WTC11 (cell line): ENCODE results near the gene CTNNA3. TPM values are rescaled to one million over a fixed set of nuclear protein-coding genes. Genes with fewer than 3 reads are reported as not detected.

Source experiments
- ATAC-seq: fragments of 200-7000 bp; cut with Tn5 transposase; 2 replicates; pipeline ENCODE4 v1.10.0; 2021; ENCODE audit warnings: mild to moderate bottlenecking, moderate library complexity
- CTCF ChIA-PET: fragments of 300-600 bp; sonication (Branson Sonifier 250); formaldehyde crosslinking; loops from one replicate; lab custom pipeline; 2021; ENCODE audit warnings: antibody characterized with exemption; lab: Charles Lee
- POLR2A ChIA-PET: fragments of 350-600 bp; sonication (Branson Sonifier 250); formaldehyde crosslinking; loops from one replicate; lab custom pipeline; 2021; ENCODE audit warnings: antibody characterized with exemption; lab: Charles Lee
- DNase-seq: peaks from one replicate; pipeline ENCODE4 v3.0.0; 2021; ENCODE audit warnings: low spot score
- H3K27ac Mint-ChIP-seq: 2 replicates; pipeline ENCODE4 v1.8.0; 2021; ENCODE audit warnings: mixed read lengths
- H3K27me3 Mint-ChIP-seq: 2 replicates; pipeline ENCODE4 v1.8.0; 2021; ENCODE audit warnings: low read depth, mild to moderate bottlenecking, moderate library complexity, mixed read lengths
- H3K36me3 Mint-ChIP-seq: 2 replicates; pipeline ENCODE4 v1.8.0; 2021; ENCODE audit warnings: mixed read lengths
- H3K4me1 Mint-ChIP-seq: 2 replicates; pipeline ENCODE4 v1.8.0; 2022; ENCODE audit warnings: mixed read lengths
- H3K4me3 Mint-ChIP-seq: 2 replicates; pipeline ENCODE4 v1.8.0; 2021; ENCODE audit warnings: mild to moderate bottlenecking, moderate library complexity, mixed read lengths
- H3K9me3 Mint-ChIP-seq: 2 replicates; pipeline ENCODE4 v1.8.0; 2021; ENCODE audit warnings: mixed read lengths
- ATF1 ChIP-seq: sonication (generic); formaldehyde crosslinking; IDR thresholded peaks from 2 replicates; pipeline ENCODE4 v1.8.1; 2023; ENCODE audit warnings: mild to moderate bottlenecking, moderate library complexity, missing genetic modification reagents
- E2F5 ChIP-seq: sonication (generic); formaldehyde crosslinking; IDR thresholded peaks from 2 replicates; pipeline ENCODE4 v1.8.1; 2022; ENCODE audit warnings: mild to moderate bottlenecking, moderate library complexity, missing genetic modification reagents
- ELF4 ChIP-seq: sonication (generic); formaldehyde crosslinking; IDR thresholded peaks from 2 replicates; pipeline ENCODE4 v1.8.1; 2022; ENCODE audit warnings: low read depth, mild to moderate bottlenecking, moderate library complexity, missing genetic modification reagents
- EMX1 ChIP-seq: fragments of 250-450 bp; sonication (Bioruptor Pico); IDR thresholded peaks from 2 replicates; pipeline ENCODE4 v1.8.0; 2021; ENCODE audit warnings: mild to moderate bottlenecking
- ESRRA ChIP-seq: sonication (generic); formaldehyde crosslinking; IDR thresholded peaks from 2 replicates; pipeline ENCODE4 v1.8.1; 2022; ENCODE audit warnings: mild to moderate bottlenecking, missing genetic modification reagents, borderline replicate concordance
- HMGA2 ChIP-seq: fragments of 250-450 bp; sonication (Bioruptor Pico); IDR thresholded peaks from 2 replicates; pipeline ENCODE4 v1.4.0; 2021; ENCODE audit warnings: mild to moderate bottlenecking, moderate library complexity
- IRF2 ChIP-seq: sonication (generic); formaldehyde crosslinking; IDR thresholded peaks from 2 replicates; pipeline ENCODE4 v1.8.0; 2022; ENCODE audit warnings: low read depth, missing genetic modification reagents, borderline replicate concordance
- JUN ChIP-seq: sonication (generic); formaldehyde crosslinking; IDR thresholded peaks from 2 replicates; pipeline ENCODE4 v1.8.0; 2023; ENCODE audit warnings: mild to moderate bottlenecking, missing genetic modification reagents
- NR2C2 ChIP-seq: sonication (generic); formaldehyde crosslinking; IDR thresholded peaks from 2 replicates; pipeline ENCODE4 v1.8.0; 2022; ENCODE audit warnings: mild to moderate bottlenecking, missing genetic modification reagents
- OVOL2 ChIP-seq: fragments of 250-450 bp; sonication (Bioruptor Pico); IDR thresholded peaks from 2 replicates; pipeline ENCODE4 v1.9.0; 2021; ENCODE audit warnings: mild to moderate bottlenecking, borderline replicate concordance
- PREB ChIP-seq: sonication (generic); formaldehyde crosslinking; IDR thresholded peaks from 2 replicates; pipeline ENCODE4 v1.8.1; 2022; ENCODE audit warnings: mild to moderate bottlenecking, missing genetic modification reagents, moderate library complexity, borderline replicate concordance
- PRRX2 ChIP-seq: fragments of 250-450 bp; sonication (Bioruptor Pico); IDR thresholded peaks from 2 replicates; pipeline ENCODE4 v1.8.0; 2021; ENCODE audit warnings: mild to moderate bottlenecking
- RORB ChIP-seq: fragments of 250-450 bp; sonication (Bioruptor Pico); IDR thresholded peaks from 2 replicates; pipeline ENCODE4 v1.9.0; 2021; ENCODE audit warnings: mild to moderate bottlenecking
- SP1 ChIP-seq: sonication (generic); formaldehyde crosslinking; conservative IDR thresholded peaks from 2 replicates; pipeline ENCODE4 v1.8.1; 2022; ENCODE audit warnings: missing genetic modification reagents
- STAT6 ChIP-seq: sonication (generic); formaldehyde crosslinking; conservative IDR thresholded peaks from 2 replicates; pipeline ENCODE4 v1.8.1; 2023; ENCODE audit warnings: mild to moderate bottlenecking, low read depth, missing genetic modification reagents, moderate library complexity
- TCF7 ChIP-seq: sonication (generic); formaldehyde crosslinking; IDR thresholded peaks from 2 replicates; pipeline ENCODE4 v1.8.0; 2022; ENCODE audit warnings: mild to moderate bottlenecking, low read depth, missing genetic modification reagents, moderate library complexity
- TEAD1 ChIP-seq: sonication (generic); formaldehyde crosslinking; IDR thresholded peaks from 2 replicates; pipeline ENCODE4 v1.8.0; 2022; ENCODE audit warnings: mild to moderate bottlenecking, missing genetic modification reagents
- TEAD4 ChIP-seq: sonication (generic); formaldehyde crosslinking; IDR thresholded peaks from 2 replicates; pipeline ENCODE4 v1.8.0; 2022; ENCODE audit warnings: mild to moderate bottlenecking, missing genetic modification reagents
- ZMAT4 ChIP-seq: fragments of 250-450 bp; sonication (Bioruptor Pico); IDR thresholded peaks from 2 replicates; pipeline ENCODE4 v1.9.0; 2021; ENCODE audit warnings: mild to moderate bottlenecking
- ZNF232 ChIP-seq: sonication (generic); formaldehyde crosslinking; IDR thresholded peaks from 2 replicates; pipeline ENCODE4 v1.8.0; 2022; ENCODE audit warnings: mild to moderate bottlenecking, missing genetic modification reagents
- ZNF423 ChIP-seq: fragments of 250-450 bp; sonication (Bioruptor Pico); IDR thresholded peaks from 2 replicates; pipeline ENCODE4 v2.1.2; 2022; ENCODE audit warnings: mild to moderate bottlenecking, moderate library complexity
- ZSCAN18 ChIP-seq: fragments of 250-450 bp; sonication (Bioruptor Pico); IDR thresholded peaks from 2 replicates; pipeline ENCODE4 v2.1.2; 2022; ENCODE audit warnings: mild to moderate bottlenecking, moderate library complexity
- total RNA-seq: library from RNA; stranded (reverse); gene quantifications from 3 replicates; pipeline ENCODE4 v1.2.3, GENCODE V29; 2021
- TF ChIP-seq, protein P1 (sequence below): sonication (generic); formaldehyde crosslinking; IDR thresholded peaks from 2 replicates; pipeline ENCODE4 v1.8.1; 2023; ENCODE audit warnings: mild to moderate bottlenecking, missing genetic modification reagents

The CTNNA3 gene
- total RNA-seq, 1 experiment from 2014 or later: 6.1 TPM

- DNase-seq: no peak
- no peaks in the 10 kb centered on the region for H3K9me3 Mint-ChIP-seq
- no peak for ATAC-seq
- no peaks in the 10 kb centered on the region for H3K4me1 Mint-ChIP-seq
- no peak for TF ChIP-seq RORB (CRISPR knock-in tag)
- no peak for TF ChIP-seq ZMAT4 (CRISPR knock-in tag)
- no peak for TF ChIP-seq PREB
- TF ChIP-seq TEAD4: no peak
- TF ChIP-seq, all 79 proteins: peak for 0
- Mint-ChIP-seq H3K27me3 (no peaks in the 10 kb centered on the region), H3K27ac (no peak overlapping the region), H3K4me3 (no peak overlapping the region), H3K36me3 (no peaks in the 10 kb centered on the region)
- CTCF ChIA-PET: no interaction called here
- POLR2A ChIA-PET: interaction anchor here (0.6 kb wide), 1 partner anchor 120 kb away, joined by 3 read pairs; no protein-coding TSS in a partner anchor
These were observed 684.5 kb downstream of the CTNNA3 start for GRCh38 chr10:67011480-67011879.

GRCh38 chr10:67005981-67006380 is 690.0 kb downstream of the CTNNA3 start:
- Mint-ChIP-seq H3K27me3 (no peaks in the 10 kb centered on the region), H3K4me1 (peaks cover 15% of the 10 kb centered on the region), H3K4me3 (no peak overlapping the region), H3K27ac (no peak overlapping the region), H3K36me3 (no peaks in the 10 kb centered on the region), H3K9me3 (no peaks in the 10 kb centered on the region)
- ATAC-seq (no peak), DNase-seq (no peak)
- POLR2A ChIA-PET: no interaction called here
- TF ChIP-seq EMX1 (no peak), IRF2 (CRISPR knock-in tag) (no peak), RORB (CRISPR knock-in tag) (no peak), TEAD1 (CRISPR knock-in tag) (no peak), HMGA2 (CRISPR knock-in tag) (no peak), OVOL2 (CRISPR knock-in tag) (no peak), TCF7 (no peak)
- CTCF ChIA-PET: no interaction called here

DNA sequence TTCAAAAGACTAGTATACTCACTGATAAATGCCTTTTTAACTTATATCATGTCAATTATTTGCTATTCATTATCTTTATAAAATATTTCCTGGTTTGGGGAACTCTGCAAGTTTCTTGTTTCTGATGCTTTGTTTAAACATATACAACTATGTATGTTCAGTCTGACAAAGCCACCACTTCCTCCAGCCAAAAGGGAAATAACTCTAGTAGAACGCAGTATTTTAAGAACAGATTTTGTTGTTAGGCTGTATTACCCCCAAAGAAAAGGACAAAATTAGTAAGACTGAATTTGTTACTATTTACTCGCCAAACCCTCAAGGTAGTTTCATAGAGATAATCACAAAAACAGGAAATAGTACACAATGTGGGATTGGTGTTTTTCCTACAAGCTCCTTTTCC is 691.3 kb downstream of the CTNNA3 start:
- no peak for TF ChIP-seq E2F5 (CRISPR knock-in tag)
- no peak for TF ChIP-seq ZNF423
- no peak for TF ChIP-seq STAT6
- no peak for TF ChIP-seq JUN (CRISPR knock-in tag)
- no peak for TF ChIP-seq PRRX2 (CRISPR knock-in tag)
- no peak for TF ChIP-seq ZSCAN18 (CRISPR knock-in tag)
- TF ChIP-seq ELF4 (CRISPR knock-in tag): no peak
- TF ChIP-seq, protein P1, sequence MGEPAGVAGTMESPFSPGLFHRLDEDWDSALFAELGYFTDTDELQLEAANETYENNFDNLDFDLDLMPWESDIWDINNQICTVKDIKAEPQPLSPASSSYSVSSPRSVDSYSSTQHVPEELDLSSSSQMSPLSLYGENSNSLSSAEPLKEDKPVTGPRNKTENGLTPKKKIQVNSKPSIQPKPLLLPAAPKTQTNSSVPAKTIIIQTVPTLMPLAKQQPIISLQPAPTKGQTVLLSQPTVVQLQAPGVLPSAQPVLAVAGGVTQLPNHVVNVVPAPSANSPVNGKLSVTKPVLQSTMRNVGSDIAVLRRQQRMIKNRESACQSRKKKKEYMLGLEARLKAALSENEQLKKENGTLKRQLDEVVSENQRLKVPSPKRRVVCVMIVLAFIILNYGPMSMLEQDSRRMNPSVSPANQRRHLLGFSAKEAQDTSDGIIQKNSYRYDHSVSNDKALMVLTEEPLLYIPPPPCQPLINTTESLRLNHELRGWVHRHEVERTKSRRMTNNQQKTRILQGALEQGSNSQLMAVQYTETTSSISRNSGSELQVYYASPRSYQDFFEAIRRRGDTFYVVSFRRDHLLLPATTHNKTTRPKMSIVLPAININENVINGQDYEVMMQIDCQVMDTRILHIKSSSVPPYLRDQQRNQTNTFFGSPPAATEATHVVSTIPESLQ (CRISPR knock-in tag): no peak
- TF ChIP-seq ESRRA (CRISPR knock-in tag): no peak
- TF ChIP-seq TEAD4: no peak
- no peak for TF ChIP-seq NR2C2 (CRISPR knock-in tag)
- TF ChIP-seq SP1 (CRISPR knock-in tag): no peak
- TF ChIP-seq ZNF232 (CRISPR knock-in tag): no peak
- TF ChIP-seq EMX1: no peak
- no peak for TF ChIP-seq ATF1
- TF ChIP-seq PREB: no peak
- TF ChIP-seq ZMAT4 (CRISPR knock-in tag): no peak
- no peak for ATAC-seq
- Mint-ChIP-seq H3K4me1 (peaks cover 15% of the 10 kb centered on the region), H3K27ac (no peak overlapping the region), H3K27me3 (no peaks in the 10 kb centered on the region), H3K4me3 (no peak overlapping the region), H3K9me3 (no peaks in the 10 kb centered on the region), H3K36me3 (no peaks in the 10 kb centered on the region)
- ChIA-PET CTCF (no interaction called here), POLR2A (no interaction called here)
- no peak for DNase-seq
